Measurements from ENCODE around the gene GAP43.

GRCh38 chr3:115728013-115728412 is 104.7 kb downstream of the GAP43 start:
- TF ChIP-seq, protein P1, sequence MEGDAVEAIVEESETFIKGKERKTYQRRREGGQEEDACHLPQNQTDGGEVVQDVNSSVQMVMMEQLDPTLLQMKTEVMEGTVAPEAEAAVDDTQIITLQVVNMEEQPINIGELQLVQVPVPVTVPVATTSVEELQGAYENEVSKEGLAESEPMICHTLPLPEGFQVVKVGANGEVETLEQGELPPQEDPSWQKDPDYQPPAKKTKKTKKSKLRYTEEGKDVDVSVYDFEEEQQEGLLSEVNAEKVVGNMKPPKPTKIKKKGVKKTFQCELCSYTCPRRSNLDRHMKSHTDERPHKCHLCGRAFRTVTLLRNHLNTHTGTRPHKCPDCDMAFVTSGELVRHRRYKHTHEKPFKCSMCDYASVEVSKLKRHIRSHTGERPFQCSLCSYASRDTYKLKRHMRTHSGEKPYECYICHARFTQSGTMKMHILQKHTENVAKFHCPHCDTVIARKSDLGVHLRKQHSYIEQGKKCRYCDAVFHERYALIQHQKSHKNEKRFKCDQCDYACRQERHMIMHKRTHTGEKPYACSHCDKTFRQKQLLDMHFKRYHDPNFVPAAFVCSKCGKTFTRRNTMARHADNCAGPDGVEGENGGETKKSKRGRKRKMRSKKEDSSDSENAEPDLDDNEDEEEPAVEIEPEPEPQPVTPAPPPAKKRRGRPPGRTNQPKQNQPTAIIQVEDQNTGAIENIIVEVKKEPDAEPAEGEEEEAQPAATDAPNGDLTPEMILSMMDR (IDR thresholded peaks at IDR 0.05; ENCODE audit: low read depth, low read length, poor library complexity, severe bottlenecking) = no peak
- no peak for TF ChIP-seq EZH2phosphoT487 (IDR thresholded peaks at IDR 0.05; ENCODE audit: borderline replicate concordance, low read length)
